ENCODE measurements around the gene KCNH4. TPM values are rescaled to one million over a fixed set of nuclear protein-coding genes. Genes with fewer than 3 reads are reported as not detected.

The KCNH4 gene
- total and polyA plus RNA-seq, 9 of the 15 experiments (the other 6 are each of a cell fraction or from before 2014, with no cell fraction given), result 0.10 to 1.8 (median 0.50) TPM

- no peak for DNase-seq (ENCODE audit: extremely low read depth in 1 of 4, low spot score in 3 of 4)
- H3K4me2 ChIP-seq (ENCODE audit: insufficient read depth, low read length), result no peak overlapping the region
- POLR2A ChIA-PET, result interaction anchor here (0.5 to 1.9 kb wide), 5 partner anchors 9 to 180 kb away, joined by 3 to 6 read pairs (median 4); no protein-coding TSS in a partner anchor
- no peaks in the 10 kb centered on the region; a peak in 1 of 5 replicates for H3K4me1 ChIP-seq (replicated peaks in 1 of 2; ENCODE audit: control insufficient read depth in 2 of 2, insufficient read depth in 2 of 2, low read length in 2 of 2)
- BruUV-seq (replicated peaks), result no TSS peak
- H2AFZ ChIP-seq (ENCODE audit: low read depth, low read length), result no peak overlapping the region
- H3K9me1 ChIP-seq (ENCODE audit: control insufficient read depth, insufficient read depth, low read length), result peaks cover 9% of the 10 kb centered on the region
- intact Hi-C loops (cut with micrococcal nuclease) (no loop called here), in situ Hi-C loops (cut with MboI) (no loop called here)
- no peak for ATAC-seq
- H3K79me2 ChIP-seq (ENCODE audit: control insufficient read depth, insufficient read depth, low read length), result peaks cover 37% of the 10 kb centered on the region
- no peak overlapping the region for H3K4me3 ChIP-seq
- TF ChIP-seq ZKSCAN3 (CRISPR knock-in tag; IDR thresholded peaks at IDR 0.05) (no peak), ZNF347 (CRISPR knock-in tag; IDR thresholded peaks at IDR 0.05; ENCODE audit: low read depth) (no peak)
- peaks cover 3% of the 10 kb centered on the region; the same call in 1 of the 2 replicates for H4K20me1 ChIP-seq (replicated peaks; ENCODE audit: control insufficient read depth, insufficient read depth, low read length)
- H3K36me3 ChIP-seq (ENCODE audit: control insufficient read depth, insufficient read depth, low read length), result peaks cover 94% of the 10 kb centered on the region
- no peaks in the 10 kb centered on the region for H3K27me3 ChIP-seq (ENCODE audit: control insufficient read depth in 2 of 2, insufficient read depth in 2 of 2, low read length in 2 of 2)
- FAIRE-seq, result no peak
- 0 out of 4 replicates have a peak overlapping the region, but pooled peaks of 1 of the 2 experiments have one; percentile 23 for H3K9ac ChIP-seq (ENCODE audit: insufficient read depth in 1 of 2, low read depth in 2 of 2, low read length in 2 of 2)
- 93% methylated on average over 7 of the region's 8 CpGs for WGBS (ENCODE audit: insufficient coverage, low coverage, missing lambda C conversion rate)
- H3K27ac ChIP-seq (ENCODE audit: extremely low read depth, low read depth, low read length), result no peak overlapping the region
- CTCF ChIA-PET (ENCODE audit: low intra/inter-chr PET ratio), result no interaction called here
- no peaks in the 10 kb centered on the region for H3K9me3 ChIP-seq (replicated peaks; ENCODE audit: control insufficient read depth, insufficient read depth, low read depth, low read length)
These were observed 51.7 kb downstream of the KCNH4 start for GRCh38 chr17:42129109-42129837.

GRCh38 chr17:42127414-42127813 is 53.5 kb downstream of the KCNH4 start:
- BruUV-seq (replicated peaks), result no TSS peak
- Histone ChIP-seq H3K27me3 (ENCODE audit: control insufficient read depth in 2 of 2, insufficient read depth in 2 of 2, low read length in 2 of 2) (no peaks in the 10 kb centered on the region), H3K27ac (ENCODE audit: extremely low read depth, low read depth, low read length) (no peak overlapping the region), H3K9me3 (replicated peaks; ENCODE audit: control insufficient read depth, insufficient read depth, low read depth, low read length) (no peaks in the 10 kb centered on the region), H3K9me1 (ENCODE audit: control insufficient read depth, insufficient read depth, low read length) (no peaks in the 10 kb centered on the region), H4K20me1 (replicated peaks; ENCODE audit: control insufficient read depth, insufficient read depth, low read length) (0 out of 2 replicates have a peak, but pooled peaks cover 3% of the 10 kb centered on the region), H3K4me3 (no peak overlapping the region), H3K4me2 (ENCODE audit: insufficient read depth, low read length) (no peak overlapping the region), H3K4me1 (replicated peaks in 1 of 2; ENCODE audit: control insufficient read depth in 2 of 2, insufficient read depth in 2 of 2, low read length in 2 of 2) (peaks cover 0 to 8% of the 10 kb centered on the region in 2 experiments; a peak in 2 of 5 replicates), H3K9ac (ENCODE audit: insufficient read depth in 1 of 2, low read depth in 2 of 2, low read length in 2 of 2) (no peak overlapping the region), H3K36me3 (ENCODE audit: control insufficient read depth, insufficient read depth, low read length) (peaks cover 81% of the 10 kb centered on the region), H2AFZ (ENCODE audit: low read depth, low read length) (no peak overlapping the region), H3K79me2 (ENCODE audit: control insufficient read depth, insufficient read depth, low read length) (peaks cover 19% of the 10 kb centered on the region; the same call in 2 of the 3 replicates)
- intact Hi-C loops (cut with micrococcal nuclease) (no loop called here), in situ Hi-C loops (cut with MboI) (no loop called here)
- no peak for ATAC-seq
- no peak for DNase-seq (ENCODE audit: extremely low read depth in 1 of 4, low spot score in 3 of 4)
- 95% methylated on average over 6 of the region's 6 CpGs for WGBS (ENCODE audit: insufficient coverage, low coverage, missing lambda C conversion rate)
- FAIRE-seq, result no peak
- POLR2A ChIA-PET, result interaction anchor here (1.9 kb wide), 1 partner anchor 11 kb away, joined by 6 read pairs; no protein-coding TSS in a partner anchor
- TF ChIP-seq ZNF121 (CRISPR knock-in tag; conservative IDR thresholded peaks at IDR 0.05), result peak; percentile 70
- TF ChIP-seq MTA2 (IDR thresholded peaks at IDR 0.05; ENCODE audit: low read depth), result no peak
- CTCF ChIA-PET (ENCODE audit: low intra/inter-chr PET ratio), result interaction anchor here (0.6 kb wide), 1 partner anchor 25 kb away, joined by 3 read pairs; no protein-coding TSS in a partner anchor

Measured in K562 (cell line).